Progenitor cell of endocrine pancreas (in vitro differentiated cells): ENCODE results near the gene NLRP2B. TPM values are rescaled to one million over a fixed set of nuclear protein-coding genes. Genes with fewer than 3 reads are reported as not detected.
"Not testable (repeated sequence)": the region's sequence is repeated elsewhere in the genome, so short reads cannot be mapped to it uniquely, and the experiment has no call there.

ENCODE experiments used
- DNase-seq: peaks from one replicate; pipeline ENCODE4 v3.0.0; 2021; ENCODE audit warnings: low spot score; ENCODE audit not compliant: unreplicated experiment
- H3K27ac Mint-ChIP-seq: 2 replicates; pipeline ENCODE4 v1.8.0; 2021; ENCODE audit warnings: mild to moderate bottlenecking, moderate library complexity, mixed read lengths
- H3K27me3 Mint-ChIP-seq: 2 replicates; pipeline ENCODE4 v1.8.0; 2021; ENCODE audit warnings: mixed read lengths
- H3K36me3 Mint-ChIP-seq: 2 replicates; pipeline ENCODE4 v1.8.0; 2022; ENCODE audit warnings: mixed read lengths; ENCODE audit not compliant: insufficient read depth
- H3K4me1 Mint-ChIP-seq: 2 replicates; pipeline ENCODE4 v1.8.0; 2021; ENCODE audit warnings: low read depth, mixed read lengths
- H3K4me3 Mint-ChIP-seq: 2 replicates; pipeline ENCODE4 v1.8.0; 2021; ENCODE audit warnings: low read depth, mild to moderate bottlenecking, moderate library complexity, mixed read lengths
- H3K9me3 Mint-ChIP-seq: 2 replicates; pipeline ENCODE4 v1.8.0; 2021; ENCODE audit warnings: low read depth, mixed read lengths
- CTCF ChIP-seq: fragments of 200-600 bp; sonication (generic); IDR thresholded peaks from one replicate; pipeline ENCODE4 v1.5.0; 2021; ENCODE audit warnings: antibody characterized with exemption, mild to moderate bottlenecking; ENCODE audit not compliant: unreplicated experiment
- total RNA-seq: library from RNA; stranded (reverse); gene quantifications from 2 replicates; pipeline ENCODE4 v1.2.1, GENCODE V29; 2021

Gene NLRP2B
- total RNA-seq, 1 donor from 2014 or later = not detected

- Mint-ChIP-seq H3K9me3 (peaks cover 63% of the 10 kb centered on the region), H3K27me3 (no peaks in the 10 kb centered on the region), H3K4me3 (no peak overlapping the region), H3K27ac (no peak overlapping the region), H3K36me3 (peaks cover 1% of the 10 kb centered on the region), H3K4me1 (no peaks in the 10 kb centered on the region)
- no peak for TF ChIP-seq CTCF
- no peak for DNase-seq
Measured at GRCh38 chrX:57640674-57641016, 39.4 kb downstream of the NLRP2B start.

- H3K9me3 Mint-ChIP-seq = peaks cover 50% of the 10 kb centered on the region
- DNase-seq, H3K4me3 Mint-ChIP-seq, H3K27ac Mint-ChIP-seq, H3K4me1 Mint-ChIP-seq, H3K36me3 Mint-ChIP-seq, H3K27me3 Mint-ChIP-seq: not testable (repeated sequence)
Measured at GRCh38 chrX:57629438-57629837, 50.6 kb downstream of the NLRP2B start.

Other genes with a start within 250 kb of the NLRP2B start
- 7.9 and 8.0 TPM in 2 replicates for gene ZXDB, start 88.2 kb downstream of the NLRP2B start, total RNA-seq
- gene ZXDA, start 230.2 kb upstream of the NLRP2B start, total RNA-seq = 0.67 and 0.93 TPM in 2 replicates